PC-9 (cell line): ENCODE measurements around the gene LSP1.

Experiments
- CTCF ChIP-seq: fragments of 200-600 bp; sonication (generic); conservative IDR thresholded peaks from 2 replicates; pipeline ENCODE4 v1.6.1; 2017; ENCODE audit warnings: mixed run types, antibody characterized with exemption, mild to moderate bottlenecking, moderate library complexity
- EZH2 ChIP-seq: fragments of 200-600 bp; sonication (generic); IDR thresholded peaks from 2 replicates; pipeline ENCODE4 v1.8.0; 2017; ENCODE audit warnings: antibody characterized with exemption, low read depth

GRCh38 chr11:1916132-1916985 is 63.5 kb downstream of the LSP1 start:
- TF ChIP-seq CTCF = no peak
- no peak for TF ChIP-seq EZH2
